Activated CD8-positive, alpha-beta memory T cell treated with anti-CD3 and anti-CD28 coated beads, Interleukin-2, amount 10 ng/mL, durations not matched to agents 7 days and 5 days (primary cell): Measurements from ENCODE around the gene PSMB8. TPM values are rescaled to one million over a fixed set of nuclear protein-coding genes. Genes with fewer than 3 reads are reported as not detected.
"Not testable (repeated sequence)": the region's sequence is repeated elsewhere in the genome, so short reads cannot be mapped to it uniquely, and the experiment has no call there.

Experiments used
- ATAC-seq: fragments of 150-1000 bp; cut with Tn5 transposase; one replicate; pipeline ENCODE4 v1.10.0; 2021; ENCODE audit warnings: moderate library complexity
- CTCF ChIA-PET: fragments of 350-600 bp; sonication (Branson Sonifier 250); formaldehyde crosslinking; loops from one replicate; lab custom pipeline; 2021; ENCODE audit warnings: antibody characterized with exemption; lab: Charles Lee
- DNase-seq: peaks from one replicate; pipeline ENCODE4 v3.0.0-alpha.2; 2020
- H3K27ac Mint-ChIP-seq: one replicate; pipeline ENCODE4 v1.8.0; 2021; ENCODE audit warnings: mild to moderate bottlenecking, mixed read lengths
- H3K27me3 Mint-ChIP-seq: one replicate; pipeline ENCODE4 v1.8.0; 2021; ENCODE audit warnings: mixed read lengths
- H3K36me3 Mint-ChIP-seq: one replicate; pipeline ENCODE4 v1.8.0; 2021; ENCODE audit warnings: mild to moderate bottlenecking, mixed read lengths
- H3K4me1 Mint-ChIP-seq: one replicate; pipeline ENCODE4 v1.8.0; 2021; ENCODE audit warnings: mixed read lengths
- H3K4me3 Mint-ChIP-seq: one replicate; pipeline ENCODE4 v1.8.0; 2021; ENCODE audit warnings: mild to moderate bottlenecking, moderate library complexity, mixed read lengths
- H3K9me3 Mint-ChIP-seq: one replicate; pipeline ENCODE4 v1.8.0; 2022; ENCODE audit warnings: low read depth, mixed read lengths
- total RNA-seq, 2 experiments: library from RNA; stranded (reverse); gene quantifications; one replicate each; pipeline ENCODE4 v1.2.3, GENCODE V29; 2021

Gene PSMB8
- total RNA-seq, 2 experiments from 2014 or later: 461 to 464 TPM

DNA sequence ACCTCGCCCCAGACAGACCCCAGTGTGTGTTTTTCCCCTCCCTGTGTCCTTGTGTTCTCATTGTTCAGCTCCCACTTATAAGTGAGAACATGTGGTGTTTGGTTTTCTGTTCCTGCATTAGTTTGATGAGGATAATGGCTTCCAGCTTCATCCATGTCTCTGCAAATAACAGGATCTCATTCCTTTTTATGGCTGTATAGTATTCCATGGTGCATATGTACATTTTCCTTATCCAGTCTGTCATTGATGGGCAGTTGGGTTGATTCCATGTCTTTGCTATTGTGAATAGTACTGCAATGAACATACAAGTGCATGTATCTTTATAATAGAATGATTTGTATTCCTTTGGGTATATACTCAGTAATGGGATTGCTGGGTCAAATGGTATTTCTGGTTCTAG is 30.1 kb upstream of the PSMB8 start:
- H3K27me3 Mint-ChIP-seq: peaks cover 22% of the 10 kb centered on the region
- not testable (repeated sequence) for ATAC-seq, H3K4me3 Mint-ChIP-seq, H3K4me1 Mint-ChIP-seq, H3K9me3 Mint-ChIP-seq, DNase-seq, H3K36me3 Mint-ChIP-seq, H3K27ac Mint-ChIP-seq
- CTCF ChIA-PET: interaction anchor here (8.5 to 15.4 kb wide), 2 partner anchors 32 to 111 kb away, joined by 46 to 289 read pairs; partner anchors contain the start of genes PSMB8 and TAP2

- H3K27ac Mint-ChIP-seq: no peak overlapping the region
- peaks cover 13% of the 10 kb centered on the region for H3K36me3 Mint-ChIP-seq
- no peak overlapping the region for H3K4me3 Mint-ChIP-seq
- H3K27me3 Mint-ChIP-seq: peaks cover 9% of the 10 kb centered on the region
- CTCF ChIA-PET: interaction anchor here (0.7 to 15.4 kb wide), 43 partner anchors 12 to 459 kb away, joined by 3 to 289 read pairs (median 6); partner anchors contain the start of genes BRD2, HLA-DMA, HLA-DMB and HLA-DRA
- DNase-seq: peak; percentile 91
- no peaks in the 10 kb centered on the region for H3K9me3 Mint-ChIP-seq
- H3K4me1 Mint-ChIP-seq: peaks cover 34% of the 10 kb centered on the region
- peak; percentile 85 for ATAC-seq
These were observed 24.5 kb upstream of the PSMB8 start for GRCh38 chr6:32868257-32868788.

DNA sequence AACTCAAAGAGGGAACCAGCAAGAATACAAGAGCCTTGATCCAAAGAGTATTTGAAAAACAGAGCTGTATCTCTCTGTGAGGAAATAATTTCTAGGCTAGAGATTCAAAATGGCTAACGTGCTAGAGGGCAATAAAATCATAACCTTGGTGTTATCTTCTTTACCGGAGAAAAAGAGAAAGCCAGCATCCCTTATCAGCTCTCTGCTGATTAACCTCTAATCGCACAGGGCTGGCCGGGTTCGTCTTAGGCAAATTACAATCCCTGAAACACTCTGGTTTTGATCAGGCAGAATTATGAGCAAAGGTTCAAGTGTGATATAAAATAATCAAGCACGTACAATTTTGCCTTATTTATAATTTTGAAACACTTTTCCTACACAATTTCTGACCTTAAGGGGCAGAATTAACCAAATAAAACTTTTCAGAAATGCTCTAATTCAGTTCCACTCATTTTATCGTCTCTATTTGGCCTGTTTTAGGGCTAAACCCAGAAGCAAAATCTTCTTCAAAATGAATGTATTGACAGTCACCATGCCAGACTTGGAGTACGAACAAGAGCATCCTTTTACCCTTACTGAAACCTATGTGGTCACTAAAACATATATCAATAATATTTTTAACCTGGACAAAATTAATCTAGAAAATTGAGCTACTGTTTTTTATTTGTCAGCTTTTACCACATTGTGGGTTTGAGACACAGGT is 23.9 kb upstream of the PSMB8 start:
- H3K9me3 Mint-ChIP-seq: no peaks in the 10 kb centered on the region
- H3K27ac Mint-ChIP-seq: peak overlapping the region; percentile 84
- H3K4me1 Mint-ChIP-seq: peaks cover 38% of the 10 kb centered on the region
- ATAC-seq: peak; percentile 35
- H3K4me3 Mint-ChIP-seq: no peak overlapping the region
- H3K36me3 Mint-ChIP-seq: peaks cover 14% of the 10 kb centered on the region
- CTCF ChIA-PET: interaction anchor here (0.7 to 15.4 kb wide), 43 partner anchors 11 to 458 kb away, joined by 3 to 289 read pairs (median 6); partner anchors contain the start of genes BRD2, HLA-DMA, HLA-DMB and HLA-DRA
- H3K27me3 Mint-ChIP-seq: peaks cover 9% of the 10 kb centered on the region
- DNase-seq: no peak

GRCh38 chr6:32867022-32867477 is 23.2 kb upstream of the PSMB8 start:
- peaks cover 9% of the 10 kb centered on the region for H3K27me3 Mint-ChIP-seq
- H3K27ac Mint-ChIP-seq: peak overlapping the region; percentile 84
- H3K4me3 Mint-ChIP-seq: no peak overlapping the region
- ATAC-seq (peak; percentile 62), DNase-seq (no peak)
- peaks cover 15% of the 10 kb centered on the region for H3K36me3 Mint-ChIP-seq
- no peaks in the 10 kb centered on the region for H3K9me3 Mint-ChIP-seq
- CTCF ChIA-PET: interaction anchor here (0.9 to 15.4 kb wide), 22 partner anchors 10 to 453 kb away, joined by 3 to 289 read pairs (median 8); partner anchors contain the start of genes BRD2, HLA-DMA, PSMB8 and PSMB9
- H3K4me1 Mint-ChIP-seq: peaks cover 38% of the 10 kb centered on the region

- Mint-ChIP-seq H3K4me1 (peaks cover 42% of the 10 kb centered on the region), H3K9me3 (no peaks in the 10 kb centered on the region), H3K4me3 (no peak overlapping the region), H3K36me3 (peaks cover 23% of the 10 kb centered on the region), H3K27me3 (peaks cover 6% of the 10 kb centered on the region), H3K27ac (peak overlapping the region; percentile 84)
- no peak for DNase-seq
- ATAC-seq: no peak
- CTCF ChIA-PET: interaction anchor here (4.5 to 15.4 kb wide), 2 partner anchors 9 to 24 kb away, joined by 124 to 289 read pairs; partner anchors contain the start of genes PSMB8, PSMB9, TAP1 and TAP2
These were observed 22.0 kb upstream of the PSMB8 start for GRCh38 chr6:32865724-32866443.

DNA sequence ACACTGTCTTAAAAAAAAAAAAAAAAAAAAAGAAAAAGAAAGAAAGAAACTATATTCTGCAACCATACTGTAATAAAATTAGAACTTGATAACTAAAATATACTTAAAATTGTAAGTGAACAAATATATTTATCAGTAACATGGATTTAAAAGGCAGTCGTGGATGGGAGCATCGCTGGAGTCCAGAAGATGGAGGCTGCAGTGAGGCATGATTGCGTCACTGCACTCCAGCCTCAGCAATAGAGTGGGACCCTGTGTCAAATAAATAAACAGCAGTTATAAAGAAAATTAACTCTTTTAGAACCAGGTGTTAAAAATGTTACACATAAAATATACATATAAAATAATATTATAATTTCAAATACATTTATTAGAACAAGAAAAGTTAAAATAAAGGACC is 18.9 kb upstream of the PSMB8 start:
- H3K4me3 Mint-ChIP-seq: no peak overlapping the region
- ATAC-seq: no peak
- H3K9me3 Mint-ChIP-seq: no peaks in the 10 kb centered on the region
- H3K36me3 Mint-ChIP-seq: peaks cover 49% of the 10 kb centered on the region
- no peak overlapping the region for H3K27ac Mint-ChIP-seq
- CTCF ChIA-PET: interaction anchor here (0.6 to 15.4 kb wide), 4 partner anchors 12 to 122 kb away, joined by 3 to 289 read pairs (median 6); partner anchors contain the start of genes PSMB8 and TAP2
- DNase-seq: no peak
- H3K27me3 Mint-ChIP-seq: no peaks in the 10 kb centered on the region
- H3K4me1 Mint-ChIP-seq: peaks cover 59% of the 10 kb centered on the region

GRCh38 chr6:32860674-32861073 is 16.8 kb upstream of the PSMB8 start:
- Mint-ChIP-seq H3K4me3 (no peak overlapping the region), H3K4me1 (peaks cover 59% of the 10 kb centered on the region), H3K36me3 (peaks cover 67% of the 10 kb centered on the region), H3K27ac (peak overlapping the region; percentile 22), H3K27me3 (no peaks in the 10 kb centered on the region), H3K9me3 (no peaks in the 10 kb centered on the region)
- DNase-seq: no peak
- CTCF ChIA-PET: interaction anchor here (1.1 to 8.0 kb wide), 4 partner anchors 7 to 73 kb away, joined by 3 to 318 read pairs (median 64); partner anchors contain the start of gene TAP2
- ATAC-seq: no peak

DNA sequence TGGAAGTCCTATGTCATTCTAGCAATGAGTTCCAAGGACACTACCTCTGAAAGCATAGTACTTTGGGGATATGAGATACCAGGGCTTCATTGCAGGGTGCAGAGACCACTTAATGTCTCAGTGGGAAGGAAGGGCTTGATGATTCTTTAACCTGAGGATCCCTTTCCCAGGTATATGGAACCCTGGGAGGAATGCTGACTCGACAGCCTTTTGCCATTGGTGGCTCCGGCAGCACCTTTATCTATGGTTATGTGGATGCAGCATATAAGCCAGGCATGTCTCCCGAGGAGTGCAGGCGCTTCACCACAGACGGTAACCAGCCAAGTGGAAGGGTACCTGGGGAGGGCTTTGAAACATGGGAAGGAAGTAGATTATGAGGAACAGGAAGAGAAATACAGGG is 14.3 kb upstream of the PSMB8 start:
- ATAC-seq (no peak), DNase-seq (no peak)
- peak overlapping the region; percentile 28 for H3K4me3 Mint-ChIP-seq
- H3K27me3 Mint-ChIP-seq: no peaks in the 10 kb centered on the region
- H3K4me1 Mint-ChIP-seq: peaks cover 56% of the 10 kb centered on the region
- peaks cover 76% of the 10 kb centered on the region for H3K36me3 Mint-ChIP-seq
- CTCF ChIA-PET: interaction anchor here (1.3 to 8.0 kb wide), 9 partner anchors 9 to 663 kb away, joined by 3 to 318 read pairs (median 7); partner anchors contain the start of genes PSMB8 and TAP2
- no peaks in the 10 kb centered on the region for H3K9me3 Mint-ChIP-seq
- H3K27ac Mint-ChIP-seq: peak overlapping the region; percentile 67

- peaks cover 53% of the 10 kb centered on the region for H3K4me1 Mint-ChIP-seq
- ATAC-seq: no peak
These were observed 13.5 kb upstream of the PSMB8 start for GRCh38 chr6:32857156-32857891.

GRCh38 chr6:32855467-32856174 is 11.8 kb upstream of the PSMB8 start:
- peaks cover 58% of the 10 kb centered on the region for H3K4me1 Mint-ChIP-seq
- ATAC-seq (no peak), DNase-seq (no peak)
- H3K36me3 Mint-ChIP-seq: peaks cover 81% of the 10 kb centered on the region
- H3K4me3 Mint-ChIP-seq: peak overlapping the region; percentile 99
- peak overlapping the region; percentile 100 for H3K27ac Mint-ChIP-seq
- CTCF ChIA-PET: interaction anchor here (0.7 to 8.0 kb wide), 14 partner anchors 10 to 129 kb away, joined by 3 to 318 read pairs (median 5); partner anchors contain the start of genes HLA-DMA, PSMB8 and TAP2
- H3K27me3 Mint-ChIP-seq: no peaks in the 10 kb centered on the region
- H3K9me3 Mint-ChIP-seq: no peaks in the 10 kb centered on the region

More at GRCh38 chr6:32857156-32857891, 13.5 kb upstream of the PSMB8 start:
- Mint-ChIP-seq H3K9me3 (no peaks in the 10 kb centered on the region), H3K4me3 (peak overlapping the region; percentile 28), H3K27ac (peak overlapping the region; percentile 67), H3K27me3 (no peaks in the 10 kb centered on the region), H3K36me3 (peaks cover 77% of the 10 kb centered on the region)
- CTCF ChIA-PET: interaction anchor here (0.7 to 8.0 kb wide), 10 partner anchors 11 to 662 kb away, joined by 3 to 318 read pairs (median 6); partner anchors contain the start of genes HLA-DMA, PSMB8 and TAP2
- no peak for DNase-seq

DNA sequence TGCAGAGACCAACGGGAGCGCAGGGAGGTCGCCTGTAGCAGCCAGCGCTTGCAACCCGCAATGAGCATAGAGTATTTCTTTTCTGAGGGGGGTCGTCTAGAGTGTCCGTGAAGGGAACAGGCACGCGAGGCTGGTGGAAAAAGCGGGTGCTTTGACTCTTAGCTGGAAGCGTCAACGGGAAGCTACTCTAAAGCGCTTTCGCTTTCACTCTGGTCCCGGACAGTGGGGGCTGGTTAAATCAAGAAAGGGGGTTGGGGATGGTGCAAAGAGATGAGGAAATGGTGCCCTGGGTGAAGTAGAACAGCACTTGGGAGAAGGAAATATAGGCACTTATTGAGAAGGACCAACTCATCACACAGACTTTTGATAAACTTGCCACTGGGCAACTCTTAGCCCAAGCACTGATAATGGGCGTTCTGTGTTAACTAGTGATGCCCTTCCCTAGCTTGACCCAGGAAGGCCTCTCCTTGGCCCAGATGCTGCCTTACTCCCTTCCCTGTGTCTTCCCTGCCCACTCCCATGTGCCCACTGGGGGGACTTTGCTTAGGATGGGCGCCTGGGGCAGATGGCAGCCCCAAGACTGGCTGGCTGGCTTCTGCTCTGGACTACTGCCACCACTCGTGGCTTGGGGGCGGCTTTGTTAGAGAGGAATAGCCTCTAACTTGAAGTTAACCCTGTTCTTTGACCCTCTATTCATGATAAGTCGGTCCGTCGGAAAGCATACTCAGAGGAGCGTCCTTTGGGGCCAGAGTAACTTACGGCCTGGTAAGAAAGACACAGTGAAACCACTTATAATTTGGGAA is 10.7 kb upstream of the PSMB8 start:
- ATAC-seq (peak; percentile 43), DNase-seq (peak; percentile 82)
- Mint-ChIP-seq H3K36me3 (peaks cover 85% of the 10 kb centered on the region), H3K27me3 (no peaks in the 10 kb centered on the region), H3K9me3 (no peaks in the 10 kb centered on the region), H3K4me3 (peak overlapping the region; percentile 99), H3K4me1 (peaks cover 64% of the 10 kb centered on the region), H3K27ac (peak overlapping the region; percentile 100)
- CTCF ChIA-PET: interaction anchor here (0.7 to 8.0 kb wide), 16 partner anchors 9 to 441 kb away, joined by 3 to 318 read pairs (median 6); partner anchors contain the start of genes HLA-DMA, PSMB8 and TAP2
